DND-41 (cell line): Measurements from ENCODE around the gene TRHDE.

ENCODE experiments used
- CTCF ChIP-seq: IDR thresholded peaks from 2 replicates; pipeline ENCODE4 v1.5.1; 2012; ENCODE audit warnings: borderline replicate concordance, low read length, moderate library complexity, mild to moderate bottlenecking; ENCODE audit not compliant: poor library complexity, severe bottlenecking; ENCODE audit errors: extremely low read depth
- EZH2 ChIP-seq: IDR thresholded peaks from 3 replicates; pipeline ENCODE4 v1.6.1; 2012; ENCODE audit warnings: borderline replicate concordance, low read depth, mild to moderate bottlenecking, moderate library complexity, low read length, inconsistent platforms; ENCODE audit not compliant: severe bottlenecking

GRCh38 chr12:72717036-72717435 is 444.9 kb downstream of the TRHDE start:
- TF ChIP-seq CTCF (no peak), EZH2 (no peak)
